HG02623 (cell line): ENCODE results near the gene DAW1.
"Not testable (repeated sequence)": the region's sequence is repeated elsewhere in the genome, so short reads cannot be mapped to it uniquely, and the experiment has no call there.

Experiments used
- ATAC-seq: cut with Tn5 transposase; IDR thresholded peaks from one replicate; pipeline ENCODE4 v1.9.1; 2021; ENCODE audit warnings: moderate library complexity; ENCODE audit not compliant: unreplicated experiment

DAW1 gene

DNA sequence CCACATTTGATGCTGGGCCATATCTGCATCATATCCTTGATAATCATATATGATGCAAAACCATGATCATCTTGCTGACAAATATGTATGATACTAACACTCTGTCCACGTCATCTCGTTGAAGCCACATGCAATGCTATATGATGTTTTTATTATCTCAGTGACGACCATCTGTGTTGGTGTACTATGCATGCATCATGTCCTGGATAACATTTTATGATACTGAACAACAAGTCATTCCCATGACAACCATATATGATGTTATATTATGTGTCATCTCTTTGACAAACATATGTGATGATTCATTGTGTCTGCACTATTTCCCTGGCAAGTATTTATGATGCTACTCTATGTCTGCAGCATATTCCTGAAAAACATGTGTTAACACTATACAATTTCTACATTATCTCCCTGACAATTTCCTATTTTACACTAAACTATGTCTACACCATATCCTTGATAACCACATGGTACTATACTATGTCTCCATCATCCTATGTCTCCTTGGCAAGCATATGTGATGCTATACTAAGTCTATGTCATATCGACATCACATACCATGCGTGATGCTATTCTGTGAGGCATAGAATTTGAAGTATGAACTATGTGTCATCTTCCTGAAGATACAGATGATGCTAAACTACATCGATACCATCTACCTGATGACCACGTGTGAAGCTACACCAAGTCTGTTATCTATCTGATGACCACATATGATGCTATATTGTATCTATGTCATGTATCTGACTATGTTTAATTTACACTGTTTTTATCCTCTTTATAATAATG lies 37.0 kb downstream of the DAW1 start:
- ATAC-seq = no peak

DNA sequence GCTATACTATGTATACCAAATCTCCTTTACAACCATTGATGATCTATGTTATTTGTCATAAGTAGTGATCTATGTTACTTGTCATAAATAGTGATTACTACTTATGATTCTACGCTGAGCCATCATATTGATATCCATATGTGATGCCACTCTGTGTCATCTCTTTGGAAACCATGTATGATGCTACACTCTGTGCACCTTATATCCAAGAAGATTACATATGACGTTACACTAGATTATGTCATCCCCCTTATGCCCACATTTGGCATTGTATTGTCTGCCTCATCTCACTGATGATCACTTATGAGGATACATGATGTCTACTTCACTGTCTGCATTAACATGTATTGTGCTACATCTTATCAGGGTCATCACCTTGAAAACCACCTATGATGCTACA lies 42.9 kb downstream of the DAW1 start:
- ATAC-seq = no peak

DNA sequence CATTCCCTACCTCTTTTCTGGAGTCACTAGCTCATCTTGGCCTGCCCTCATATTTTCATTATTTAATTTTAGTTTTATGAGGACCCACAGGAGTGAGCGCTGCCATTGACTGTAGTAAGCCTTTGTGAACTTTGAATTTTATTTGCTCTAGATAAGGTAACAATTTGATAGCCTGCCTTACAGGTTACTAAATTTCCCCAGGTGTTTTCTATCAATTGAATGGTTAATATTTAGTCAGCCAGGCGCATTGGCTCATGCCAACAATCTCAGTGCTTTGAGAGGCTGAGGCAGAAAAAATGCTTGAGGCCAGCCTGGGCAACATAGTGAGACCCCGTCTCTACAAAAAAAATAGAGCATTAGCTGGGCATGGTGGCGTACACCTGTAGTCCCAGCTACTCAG lies 50.2 kb downstream of the DAW1 start:
- ATAC-seq = no peak

DNA sequence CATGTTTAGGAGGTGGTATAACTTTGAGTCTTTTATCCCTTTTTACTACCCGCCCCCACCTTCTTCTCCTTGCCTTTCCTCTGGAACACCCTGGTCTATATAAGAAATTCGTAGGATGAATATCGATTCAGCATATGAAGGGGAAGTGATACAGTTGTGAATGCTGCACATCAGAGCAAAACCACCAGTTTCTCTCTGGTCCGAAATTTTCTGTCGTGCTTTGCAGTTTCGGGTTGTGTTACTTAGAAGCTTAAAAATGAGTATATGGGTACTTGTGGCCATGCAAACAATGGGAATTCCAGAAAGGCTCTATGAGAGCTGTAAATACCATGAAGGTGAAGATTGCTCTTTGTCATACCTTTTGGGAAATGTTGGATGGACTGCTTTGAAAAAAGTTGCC lies 60.6 kb downstream of the DAW1 start:
- no peak for ATAC-seq

- no peak for ATAC-seq
Observed at GRCh38 chr2:227932403-227932802, 61.0 kb downstream of the DAW1 start.

DNA sequence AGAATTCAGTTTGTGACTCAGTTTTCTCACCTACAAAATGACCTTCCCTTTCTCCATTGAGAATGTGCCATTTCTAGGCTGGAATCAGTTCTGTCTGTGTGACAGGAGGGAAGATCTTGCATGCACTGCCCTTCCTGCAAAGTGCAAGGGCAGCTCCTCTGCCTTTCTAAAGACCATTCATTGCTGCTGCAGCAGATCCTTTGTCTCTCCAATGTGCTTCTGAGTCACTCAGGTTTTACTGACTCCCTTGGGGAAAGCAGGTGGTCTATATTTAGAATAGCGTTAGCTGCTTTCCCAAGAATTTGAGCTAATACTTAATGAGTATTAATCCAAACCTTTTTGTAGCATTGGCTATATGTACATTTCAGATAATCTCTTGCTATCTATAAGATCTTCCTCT lies 62.5 kb downstream of the DAW1 start:
- no peak for ATAC-seq

DNA sequence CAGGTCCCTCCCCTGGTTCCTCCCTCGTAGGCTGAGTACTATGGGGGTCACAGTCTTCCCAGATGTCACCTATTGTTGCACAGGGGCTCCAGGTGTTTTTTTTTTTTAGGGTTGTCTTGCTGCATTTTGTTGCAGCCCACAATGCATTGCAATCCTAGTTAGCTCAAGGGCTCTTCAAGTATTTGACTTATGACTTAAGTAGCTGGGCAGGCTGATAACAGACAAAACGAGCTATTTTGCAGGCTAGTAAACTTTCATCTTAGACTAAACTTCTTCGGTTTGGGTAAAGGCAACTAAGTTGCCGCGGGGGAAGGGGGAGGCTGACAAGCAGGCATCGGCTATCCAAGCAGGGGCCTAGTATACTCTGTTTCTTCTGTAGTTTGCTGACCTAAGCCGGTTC lies 64.8 kb downstream of the DAW1 start:
- ATAC-seq = not testable (repeated sequence)

- no peak for ATAC-seq
Observed at GRCh38 chr2:227939271-227940027, 68.0 kb downstream of the DAW1 start.

GRCh38 chr2:227942021-227942420 lies 70.6 kb downstream of the DAW1 start:
- peak; percentile 54 for ATAC-seq

- ATAC-seq = no peak
Observed at GRCh38 chr2:227942965-227943364, 71.5 kb downstream of the DAW1 start.

DNA sequence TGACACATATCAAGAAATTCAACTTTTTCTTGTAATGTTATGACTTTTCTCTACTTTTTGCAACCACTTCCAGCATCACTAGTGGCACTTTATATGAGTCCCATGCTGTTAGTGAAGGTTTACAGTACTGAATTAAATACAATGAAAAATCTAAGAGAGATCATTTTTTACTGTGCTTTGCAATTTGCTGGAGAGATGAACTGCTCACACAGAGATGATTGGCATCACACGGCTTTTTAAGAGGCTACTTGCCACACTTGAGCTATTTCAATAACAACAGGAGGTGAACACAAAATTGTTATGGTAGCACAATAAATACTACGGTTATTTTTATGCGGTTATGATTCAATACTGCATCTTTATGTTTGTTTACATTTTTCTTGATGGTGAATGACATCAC lies 88.9 kb downstream of the DAW1 start:
- ATAC-seq = no peak

DNA sequence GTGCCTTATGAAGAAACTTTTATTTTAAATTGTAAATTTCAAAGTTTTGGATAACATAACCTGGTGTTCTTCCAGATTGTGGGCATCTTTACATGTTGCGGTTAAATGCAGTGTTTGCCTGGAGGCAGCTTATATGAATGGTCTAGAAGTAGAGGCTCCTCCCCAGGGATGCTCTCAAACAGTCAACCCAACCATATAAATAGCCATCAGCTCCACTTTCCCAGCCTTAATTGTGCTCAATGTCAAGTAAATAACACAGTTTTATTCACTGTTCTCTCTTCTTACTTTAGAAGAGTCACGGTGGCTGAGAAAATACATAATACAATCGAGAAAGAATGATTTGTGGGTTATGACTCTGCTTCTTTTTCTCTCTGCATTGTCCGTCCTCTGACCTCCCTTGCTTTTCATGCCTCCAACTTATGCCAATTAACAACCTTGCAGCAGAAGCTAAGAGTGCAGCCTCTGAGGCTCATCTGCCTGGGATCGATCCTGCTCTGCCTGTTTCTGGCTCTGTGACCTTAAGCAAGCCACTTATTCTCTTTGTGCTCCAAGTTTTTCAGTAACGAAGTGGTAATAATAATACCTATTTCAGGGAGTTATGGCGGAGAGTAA lies 100.3 kb downstream of the DAW1 start:
- ATAC-seq = no peak

GRCh38 chr2:227973241-227973640 lies 101.8 kb downstream of the DAW1 start:
- ATAC-seq = no peak
